ENCODE results near the gene TNIP1.

Gene TNIP1

GRCh38 chr5:151001436-151001835 is 79.4 kb downstream of the TNIP1 start:
- DNase-seq (ENCODE audit: low read depth): no peak
- TF ChIP-seq CTCF (IDR thresholded peaks at IDR 0.05; ENCODE audit: control insufficient read depth, extremely low read depth, insufficient read depth): no peak
- no peak overlapping the region for H3K4me3 ChIP-seq (ENCODE audit: low read depth, low read length)

- DNase-seq (ENCODE audit: low read depth): peak; percentile 68
- H3K4me3 ChIP-seq (ENCODE audit: low read depth, low read length): no peak overlapping the region
- TF ChIP-seq CTCF (IDR thresholded peaks at IDR 0.05; ENCODE audit: control insufficient read depth, extremely low read depth, insufficient read depth): no peak
Observed at GRCh38 chr5:150999704-151000442, 81.0 kb downstream of the TNIP1 start.

GRCh38 chr5:150993826-150994412 is 86.9 kb downstream of the TNIP1 start:
- DNase-seq (ENCODE audit: low read depth): no peak
- no peak for TF ChIP-seq CTCF (IDR thresholded peaks at IDR 0.05; ENCODE audit: control insufficient read depth, extremely low read depth, insufficient read depth)
- H3K4me3 ChIP-seq (ENCODE audit: low read depth, low read length): no peak overlapping the region

- TF ChIP-seq CTCF (IDR thresholded peaks at IDR 0.05; ENCODE audit: control insufficient read depth, extremely low read depth, insufficient read depth): no peak
- DNase-seq (ENCODE audit: low read depth): no peak
Observed at GRCh38 chr5:150993422-150993821, 87.4 kb downstream of the TNIP1 start.

GRCh38 chr5:150992705-150993104 is 88.1 kb downstream of the TNIP1 start:
- TF ChIP-seq CTCF (IDR thresholded peaks at IDR 0.05; ENCODE audit: control insufficient read depth, extremely low read depth, insufficient read depth): no peak
- H3K4me3 ChIP-seq (ENCODE audit: low read depth, low read length): no peak overlapping the region
- DNase-seq (ENCODE audit: low read depth): no peak

More at GRCh38 chr5:150993422-150993821, 87.4 kb downstream of the TNIP1 start:
- H3K4me3 ChIP-seq (ENCODE audit: low read depth, low read length): no peak overlapping the region

- TF ChIP-seq CTCF (IDR thresholded peaks at IDR 0.05; ENCODE audit: control insufficient read depth, extremely low read depth, insufficient read depth): peak; percentile 11; the same call in 1 of the 2 replicates
- DNase-seq (ENCODE audit: low read depth): no peak
- no peak overlapping the region for H3K4me3 ChIP-seq (ENCODE audit: low read depth, low read length)
Observed at GRCh38 chr5:150989695-150990094, 91.1 kb downstream of the TNIP1 start.

Measured in LNCaP clone FGC (cell line).